GM12878 (cell line): ENCODE data around the gene EYA2. TPM values are rescaled to one million over a fixed set of nuclear protein-coding genes. Genes with fewer than 3 reads are reported as not detected.

Experiments
- ATAC-seq: fragments of 200-7000 bp; cut with Tn5 transposase; 3 replicates; pipeline ENCODE4 v1.9.1; 2020; ENCODE audit warnings: mild to moderate bottlenecking, moderate library complexity
- BruUV-seq: library from RNA; stranded (reverse); fragments of 400-500 nt; replicated peaks from 2 replicates; lab custom pipeline; 2021; lab: Mats Ljungman, UMichigan
- CTCF ChIA-PET: fragments of 300-600 bp; sonication (Branson Sonifier 250); formaldehyde crosslinking; extraction: SDS; loops from one replicate; lab custom pipeline; 2021; ENCODE audit warnings: inconsistent platforms; lab: Yijun Ruan, JAX
- POLR2A ChIA-PET: fragments of 350-600 bp; formaldehyde crosslinking; extraction: SDS; loops from one replicate; lab custom pipeline; 2021; ENCODE audit warnings: inconsistent platforms; lab: Charles Lee
- RAD21 ChIA-PET: fragments of 300-600 bp; sonication (Branson Sonifier 250); formaldehyde crosslinking; loops from one replicate; lab custom pipeline; 2023; ENCODE audit warnings: antibody characterized with exemption; ENCODE audit not compliant: unreplicated experiment; lab: Charles Lee
- SMC1A ChIA-PET: fragments of 300-600 bp; sonication (Branson Sonifier 250); formaldehyde crosslinking; loops from one replicate; lab custom pipeline; 2023; ENCODE audit not compliant: unreplicated experiment, uncharacterized antibody; lab: Charles Lee
- DNase-seq: peaks from one replicate; pipeline ENCODE4 v3.0.0-alpha.2; 2011; ENCODE audit warnings: low read depth, low spot score
- FAIRE-seq: peaks from 3 replicates; lab custom pipeline; 2011; peaks lifted over from hg19 to GRCh38; lab: Jason Lieb, UNC
- H2AFZ ChIP-seq: 2 replicates; pipeline ENCODE4 v1.6.0; 2011; ENCODE audit warnings: low read depth, low read length, control low read depth; ENCODE audit not compliant: control insufficient read depth
- H3K27ac ChIP-seq: 2 replicates; pipeline ENCODE4 v1.5.1; 2011; ENCODE audit warnings: control low read depth; ENCODE audit not compliant: control insufficient read depth, insufficient read depth
- H3K27me3 ChIP-seq, 2 experiments: replicated peaks in 1 of 2; 2 replicates each; pipeline versions ENCODE4 v1.6.0 to v1.6.1; 2011; ENCODE audit warnings: low read length in 1 of 2; ENCODE audit not compliant: control insufficient read depth in 2 of 2, insufficient read depth in 2 of 2
- H3K36me3 ChIP-seq, 2 experiments: 2 replicates each; pipeline ENCODE4 v1.5.1; 2011; ENCODE audit warnings: low read length in 1 of 2; ENCODE audit not compliant: control insufficient read depth in 2 of 2, insufficient read depth in 2 of 2
- H3K4me1 ChIP-seq: 2 replicates; pipeline ENCODE4 v1.6.1; 2011; ENCODE audit warnings: mild to moderate bottlenecking, low read length, moderate library complexity, mixed read lengths; ENCODE audit not compliant: control insufficient read depth, insufficient read depth
- H3K4me2 ChIP-seq: 2 replicates; pipeline ENCODE4 v1.6.0; 2011; ENCODE audit warnings: control low read depth; ENCODE audit not compliant: control insufficient read depth, insufficient read depth
- H3K4me3 ChIP-seq: fragments of 200-600 bp; sonication (generic); 2 replicates; pipeline ENCODE4 v1.5.1; 2016
- H3K79me2 ChIP-seq: 2 replicates; pipeline ENCODE4 v1.6.0; 2011; ENCODE audit warnings: low read length; ENCODE audit not compliant: control insufficient read depth, insufficient read depth
- H3K9ac ChIP-seq: 2 replicates; pipeline ENCODE4 v1.8.0; 2011; ENCODE audit warnings: low read length, control low read depth, mixed read lengths; ENCODE audit not compliant: control insufficient read depth, insufficient read depth
- H3K9me3 ChIP-seq: replicated peaks from 3 replicates; pipeline ENCODE4 v1.5.1; 2011; ENCODE audit warnings: mild to moderate bottlenecking, low read length; ENCODE audit not compliant: control insufficient read depth, insufficient read depth
- H4K20me1 ChIP-seq: 2 replicates; pipeline ENCODE4 v1.6.0; 2011; ENCODE audit not compliant: control insufficient read depth, insufficient read depth
- CBX5 ChIP-seq: sonication (generic); IDR thresholded peaks from 2 replicates; pipeline ENCODE4 v1.6.1; 2016; ENCODE audit warnings: low read depth, moderate library complexity, mild to moderate bottlenecking, inconsistent platforms
- DPF2 ChIP-seq: fragments of 450-650 bp; IDR thresholded peaks from 2 replicates; pipeline ENCODE4 v1.6.1; 2017; ENCODE audit warnings: mild to moderate bottlenecking
- MEF2A ChIP-seq: IDR thresholded peaks from 2 replicates; pipeline ENCODE4 v1.6.1; 2011; ENCODE audit warnings: low read depth, mild to moderate bottlenecking, low read length, moderate library complexity; ENCODE audit not compliant: insufficient read depth
- RAD21 ChIP-seq: IDR thresholded peaks from 2 replicates; pipeline ENCODE4 v1.6.1; 2011; ENCODE audit warnings: mild to moderate bottlenecking, low read depth, low read length, moderate library complexity; ENCODE audit not compliant: insufficient read depth
- RCOR1 ChIP-seq: conservative IDR thresholded peaks from 2 replicates; pipeline ENCODE4 v1.6.1; 2012; ENCODE audit warnings: low read depth, low read length, improper control_type of control experiment
- SIX5 ChIP-seq: IDR thresholded peaks from 2 replicates; pipeline ENCODE4 v1.6.1; 2011; ENCODE audit warnings: mild to moderate bottlenecking, low read depth, low read length, moderate library complexity; ENCODE audit not compliant: severe bottlenecking
- SMAD5 ChIP-seq: IDR thresholded peaks from 2 replicates; pipeline ENCODE4 v1.6.1; 2016; ENCODE audit warnings: antibody characterized with exemption, low read depth
- TCF3 ChIP-seq: IDR thresholded peaks from 2 replicates; pipeline ENCODE4 v1.6.1; 2012; ENCODE audit warnings: low read depth, mild to moderate bottlenecking, low read length, borderline replicate concordance; ENCODE audit not compliant: insufficient read depth
- WGBS: methylation state at CpG from one replicate; pipeline ENCODE4 v1.1.6; 2016; ENCODE audit warnings: low lambda C conversion rate; ENCODE audit not compliant: insufficient replicate concordance, insufficient coverage; ENCODE audit errors: missing lambda C conversion rate; 5-methylcytosine and 5-hydroxymethylcytosine counted together
- in situ Hi-C: fragments of 300-500 bp; cut with MboI; formaldehyde crosslinking; loops from 9 replicates; pipeline ENCODE4 v1.14.3; 2018; ENCODE audit warnings: mixed read lengths
- intact Hi-C: fragments of 100-400 bp; cut with micrococcal nuclease; formaldehyde crosslinking; loops from one replicate; pipeline ENCODE4 v1.14.2; 2022; ENCODE audit not compliant: unreplicated experiment
- polyA plus RNA-seq, 11 experiments: library from polyadenylated mRNA; depleted of rRNA in 4 of 11; unstranded in 6 of 11; stranded (reverse) in 5 of 11; fragments of >200 nt; fragmentation: Nextera tagmentation in 4 of 11; fragmentation: Illumina TruSeq in 1 of 11; extraction: Ambion mirVana in 4 of 11; extraction: Trizol in 1 of 11; gene quantifications; 1 replicate in 1 of 11; 2 replicates in 10 of 11; pipeline versions ENCODE4 v1.2.1 to v1.2.3, GENCODE V29; 2011 to 2016; ENCODE audit warnings: inconsistent platforms in 2 of 11, missing spikeins in 2 of 11, low read depth in 1 of 11
- total RNA-seq, 4 experiments: library from RNA; depleted of rRNA in 3 of 4; stranded (reverse); fragments of >200 nt in 3 of 4; fragmentation: Illumina TruSeq in 1 of 4; extraction: Trizol in 1 of 4; gene quantifications; 2 replicates each; pipeline versions ENCODE4 v1.2.1 to v1.2.3, GENCODE V29; 2013 to 2021

EYA2 gene
- total and polyA plus RNA-seq, 10 of the 15 experiments (the other 5 are each of a cell fraction or from before 2014, with no cell fraction given) = 0.20 TPM; not detected in 9

DNA sequence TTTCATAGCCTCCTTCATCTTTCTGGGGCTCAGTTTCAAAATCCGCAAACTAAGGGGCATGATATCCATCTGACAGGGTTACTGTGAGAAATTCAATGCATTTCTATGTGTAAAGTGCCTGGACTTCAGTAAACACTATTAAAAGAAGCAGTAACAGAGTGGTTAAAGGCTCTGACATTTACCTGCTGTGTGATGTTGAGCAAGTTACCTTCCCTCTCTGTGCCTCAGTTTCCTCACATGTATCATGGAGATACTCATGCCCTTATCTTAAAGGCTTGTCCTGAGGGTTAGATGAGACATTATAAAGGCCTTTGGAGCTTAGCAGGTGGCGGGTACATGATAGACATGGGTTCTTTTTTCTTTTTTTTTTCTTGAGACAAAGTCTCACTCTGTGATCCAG lies 46.8 kb downstream of the EYA2 start:
- Histone ChIP-seq H3K79me2 (no peaks in the 10 kb centered on the region), H3K4me2 (no peak overlapping the region), H3K27ac (no peak overlapping the region), H3K27me3 (no peaks in the 10 kb centered on the region; a peak in 2 of 4 replicates), H4K20me1 (no peaks in the 10 kb centered on the region), H3K4me1 (no peaks in the 10 kb centered on the region), H3K36me3 (no peaks in the 10 kb centered on the region), H3K9ac (no peak overlapping the region), H2AFZ (no peak overlapping the region), H3K9me3 (no peaks in the 10 kb centered on the region), H3K4me3 (no peak overlapping the region)
- FAIRE-seq (no peak), DNase-seq (no peak), ATAC-seq (no peak)
- RAD21 ChIA-PET = no interaction called here
- BruUV-seq = no TSS peak
- in situ Hi-C loops (no loop called here), intact Hi-C loops (no loop called here)
- WGBS = 61% methylated on average over 2 of the region's 2 CpGs
- SMC1A ChIA-PET = no interaction called here
- no peak for TF ChIP-seq RCOR1
- TF ChIP-seq SIX5 = no peak
- TF ChIP-seq RAD21 = no peak
- no peak for TF ChIP-seq MEF2A
- no peak for TF ChIP-seq CBX5
- TF ChIP-seq DPF2 = no peak
- no peak for TF ChIP-seq TCF3
- TF ChIP-seq SMAD5 = no peak
- POLR2A ChIA-PET = no interaction called here
- CTCF ChIA-PET = interaction anchor here (0.6 to 1.0 kb wide), 2 partner anchors 33 to 56 kb away, joined by 3 read pairs; no protein-coding TSS in a partner anchor
